GM18511 (cell line): Measurements from ENCODE around the gene SETDB2.
A peak's percentile ranks its signal among the peaks of the same experiment; 100 is the strongest.

Source experiments
- ATAC-seq: cut with Tn5 transposase; IDR thresholded peaks from one replicate; pipeline ENCODE4 v1.9.1; 2021; ENCODE audit warnings: mild to moderate bottlenecking, moderate library complexity; ENCODE audit not compliant: unreplicated experiment

Gene SETDB2, protein sequence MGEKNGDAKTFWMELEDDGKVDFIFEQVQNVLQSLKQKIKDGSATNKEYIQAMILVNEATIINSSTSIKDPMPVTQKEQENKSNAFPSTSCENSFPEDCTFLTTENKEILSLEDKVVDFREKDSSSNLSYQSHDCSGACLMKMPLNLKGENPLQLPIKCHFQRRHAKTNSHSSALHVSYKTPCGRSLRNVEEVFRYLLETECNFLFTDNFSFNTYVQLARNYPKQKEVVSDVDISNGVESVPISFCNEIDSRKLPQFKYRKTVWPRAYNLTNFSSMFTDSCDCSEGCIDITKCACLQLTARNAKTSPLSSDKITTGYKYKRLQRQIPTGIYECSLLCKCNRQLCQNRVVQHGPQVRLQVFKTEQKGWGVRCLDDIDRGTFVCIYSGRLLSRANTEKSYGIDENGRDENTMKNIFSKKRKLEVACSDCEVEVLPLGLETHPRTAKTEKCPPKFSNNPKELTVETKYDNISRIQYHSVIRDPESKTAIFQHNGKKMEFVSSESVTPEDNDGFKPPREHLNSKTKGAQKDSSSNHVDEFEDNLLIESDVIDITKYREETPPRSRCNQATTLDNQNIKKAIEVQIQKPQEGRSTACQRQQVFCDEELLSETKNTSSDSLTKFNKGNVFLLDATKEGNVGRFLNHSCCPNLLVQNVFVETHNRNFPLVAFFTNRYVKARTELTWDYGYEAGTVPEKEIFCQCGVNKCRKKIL

DNA sequence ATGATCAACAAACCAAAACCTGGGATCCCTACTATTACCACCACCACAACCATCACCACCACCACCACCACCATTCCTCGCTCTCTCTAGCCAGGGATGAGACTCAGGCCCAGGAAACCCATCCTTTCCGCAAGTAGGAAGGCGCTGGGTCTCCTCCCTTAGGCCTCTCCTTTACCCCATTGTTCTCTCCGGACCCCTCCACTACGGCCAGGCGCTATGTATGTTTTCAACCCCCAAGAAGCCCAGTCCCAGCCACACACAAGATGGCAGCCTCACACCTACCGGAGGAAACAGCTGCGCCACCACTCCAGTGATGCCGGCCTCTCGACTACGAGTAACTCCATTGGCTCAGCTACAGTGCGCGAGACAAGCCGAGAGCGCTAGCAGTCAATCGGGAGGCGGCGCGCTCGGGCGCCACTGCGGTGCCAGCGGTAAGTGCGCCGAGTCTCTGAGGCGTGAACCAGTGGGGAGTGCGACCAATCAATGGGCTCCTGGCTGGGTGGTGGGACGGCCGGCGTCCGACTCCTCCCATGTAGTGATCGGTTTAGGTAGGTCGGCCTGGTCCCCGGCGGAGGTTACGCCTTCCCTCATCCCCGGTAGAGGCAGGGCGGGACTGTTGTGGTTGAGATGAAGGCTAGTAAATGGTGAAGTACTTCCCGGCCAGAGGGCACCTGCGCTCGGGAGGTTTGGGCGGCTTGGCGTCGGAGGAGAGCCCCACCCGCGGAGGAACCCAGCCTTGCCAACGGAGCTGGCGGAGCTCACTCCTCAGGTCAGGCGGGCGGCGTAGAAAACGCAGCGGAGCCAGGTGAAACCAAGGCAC, at the start of gene SETDB2, which contains the start of gene CAB39L:
Gene SETDB2 (plus strand): TSS at position 571 of the 820 bp plus-strand sequence. CDS start 7,620 bp downstream, outside the sequence.
Gene CAB39L (minus strand): TSS at position 361 of the 820 bp plus-strand sequence. CDS start 61,154 bp downstream, outside the sequence.
- peak; percentile 95 for ATAC-seq

DNA sequence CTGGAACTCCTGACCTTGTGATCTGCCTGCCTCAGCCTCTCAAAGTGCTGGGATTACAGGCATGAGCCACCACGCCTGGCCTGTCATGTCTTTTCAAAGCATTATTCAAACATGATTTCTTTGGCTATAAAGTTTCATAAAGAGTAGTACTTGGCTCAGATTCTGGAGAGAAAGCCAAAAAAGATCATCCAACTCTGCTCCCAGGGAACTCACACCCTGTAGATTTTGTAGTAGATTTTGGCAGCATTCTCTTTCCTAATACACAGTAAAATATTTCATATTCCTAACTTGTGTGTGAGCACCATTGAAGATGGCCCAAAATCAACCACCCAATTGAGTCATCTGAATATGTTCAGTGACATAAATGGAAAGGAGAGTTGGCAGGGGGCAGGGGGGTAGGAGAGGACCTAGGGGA, 48.6 kb upstream of the SETDB2 start:
- ATAC-seq = no peak

DNA sequence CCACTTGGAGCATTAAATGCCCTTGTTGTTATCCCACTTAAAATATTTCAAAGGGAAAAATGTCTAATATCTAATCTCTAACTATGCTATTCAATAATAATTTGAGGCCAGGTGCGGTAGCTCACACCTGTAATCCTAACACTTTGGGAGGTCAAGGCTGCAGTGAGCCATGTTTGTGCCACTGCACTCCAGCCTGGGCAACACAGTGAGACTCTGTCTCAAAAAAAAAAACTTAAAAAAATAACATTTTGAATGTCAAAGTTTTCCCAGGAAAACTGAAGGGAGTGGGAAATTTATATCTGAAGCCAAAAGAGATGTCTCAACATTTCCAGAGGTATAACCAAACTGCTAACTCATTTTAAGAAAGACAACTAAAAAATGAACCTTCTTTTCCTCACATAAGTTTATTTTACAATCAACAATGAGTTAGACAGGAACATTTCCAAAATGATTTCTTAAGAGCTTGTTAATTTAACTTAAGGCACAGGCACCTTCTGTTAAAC, 48.1 kb upstream of the SETDB2 start:
- no peak for ATAC-seq

DNA sequence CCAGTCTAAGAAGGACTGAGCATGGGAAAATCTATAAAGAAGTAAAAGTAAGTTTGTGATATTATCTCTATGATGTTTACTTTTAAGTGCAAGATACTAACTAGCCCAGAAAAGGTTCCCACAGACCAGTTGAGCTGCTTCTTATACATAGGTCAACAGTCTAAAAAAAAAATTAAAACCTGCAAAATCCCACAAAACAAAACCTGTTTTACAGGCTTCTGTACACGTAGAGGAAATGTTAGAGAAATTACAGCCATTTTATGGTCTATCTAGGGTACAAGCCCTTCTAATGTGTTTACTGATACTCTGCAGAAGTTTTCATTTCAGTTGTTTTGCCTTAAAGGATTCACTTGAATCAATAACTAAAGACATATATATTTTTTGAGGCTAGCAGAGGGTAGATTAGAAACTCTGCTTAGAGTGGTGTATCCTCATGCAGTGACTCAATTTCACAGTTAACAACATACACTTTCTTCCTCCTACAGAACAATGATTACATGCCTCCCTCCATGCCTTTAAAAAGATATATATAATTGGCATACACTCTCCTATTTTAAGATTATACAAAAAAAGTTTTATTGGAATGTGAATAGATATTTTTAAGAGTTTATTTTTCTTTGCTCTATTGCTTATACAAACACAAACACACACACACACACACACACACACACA, 44.1 kb upstream of the SETDB2 start:
- no peak for ATAC-seq

DNA sequence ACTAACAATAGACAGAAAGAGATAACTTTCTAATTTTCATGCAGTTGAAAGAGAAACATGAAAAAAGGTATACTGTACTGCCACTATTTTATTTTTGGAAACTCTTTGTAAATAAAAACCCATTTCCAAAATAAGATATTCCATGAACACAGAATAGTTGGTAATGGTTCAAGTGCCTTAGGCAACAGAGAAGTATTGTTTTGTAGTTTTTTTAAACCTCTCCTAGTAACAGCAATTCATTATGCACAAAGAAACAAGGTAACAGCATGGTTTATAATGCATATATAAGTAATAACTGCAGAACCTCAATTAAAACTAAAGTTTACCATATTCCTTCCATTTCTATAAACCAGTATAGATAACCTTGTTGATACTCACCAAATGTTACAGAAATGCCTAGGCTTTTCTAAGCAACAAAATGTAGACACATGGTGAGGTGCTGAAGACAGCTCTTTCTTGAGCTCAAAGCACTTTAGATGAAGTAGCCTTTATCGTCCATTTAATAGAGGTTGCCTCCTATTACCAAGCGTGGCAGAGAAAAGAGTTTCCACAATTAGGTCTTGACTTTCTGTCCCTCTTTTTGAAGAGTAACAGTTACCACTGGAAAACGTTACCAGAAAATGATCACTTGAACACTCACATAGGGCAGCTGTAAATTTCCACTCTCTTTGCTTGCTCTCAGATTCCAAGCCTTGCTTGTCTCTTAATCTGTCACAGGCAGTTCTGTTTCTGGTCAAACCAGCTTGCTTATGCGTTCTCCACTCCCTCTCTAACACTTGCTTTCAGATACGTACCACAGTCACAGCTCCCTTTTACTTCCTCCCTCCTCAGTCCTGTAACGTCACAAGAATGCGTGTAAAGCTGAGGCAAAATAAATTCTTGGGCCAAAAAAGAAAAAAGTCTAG, 43.1 kb upstream of the SETDB2 start:
- no peak for ATAC-seq

DNA sequence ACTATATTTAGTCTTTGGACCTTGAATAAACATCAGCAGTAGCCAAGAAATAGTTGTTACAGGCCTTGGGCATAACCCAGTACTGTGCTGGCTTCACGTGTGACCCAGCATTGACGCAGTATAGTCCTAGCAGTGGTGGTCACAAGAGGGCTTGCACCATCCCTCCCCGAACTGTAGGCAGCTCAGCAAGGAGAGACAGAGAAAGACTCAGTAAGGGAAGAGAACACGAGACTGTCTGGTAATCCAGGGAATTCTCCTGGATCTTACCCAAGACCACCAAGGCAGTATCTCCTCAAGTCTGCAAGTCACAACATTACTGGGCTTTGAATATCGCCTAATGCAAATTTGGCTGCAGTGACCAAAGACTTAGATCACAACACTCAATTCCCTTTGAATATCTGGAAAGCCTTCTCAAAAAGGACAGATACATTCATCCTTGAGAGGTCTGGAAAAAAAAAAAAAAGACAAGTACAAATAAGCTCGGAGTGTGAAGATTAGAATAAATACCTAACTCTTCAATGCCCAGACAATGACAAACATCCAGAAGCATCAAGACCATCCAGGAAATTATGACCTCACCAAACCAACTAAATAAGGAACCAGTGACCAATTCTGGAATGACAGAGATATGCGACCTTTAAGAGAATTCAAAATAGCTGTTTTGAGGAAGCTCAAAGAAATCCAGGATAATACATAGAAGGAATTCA, 39.9 kb upstream of the SETDB2 start:
- no peak for ATAC-seq

DNA sequence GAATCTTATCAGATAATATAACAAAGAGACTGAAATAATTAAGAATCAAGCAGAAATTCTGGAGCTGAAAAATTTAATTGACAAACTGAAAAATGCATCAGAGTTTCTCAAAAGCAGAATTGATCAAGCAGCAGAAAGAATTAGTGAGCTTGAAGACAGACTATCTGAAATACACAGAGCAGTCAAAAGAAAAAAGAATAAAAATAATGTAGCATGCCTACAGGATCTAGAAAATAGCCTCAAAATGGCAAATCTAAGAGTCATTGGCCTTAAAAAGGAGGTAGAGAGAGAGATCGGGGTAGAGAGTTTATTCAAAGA, 39.4 kb upstream of the SETDB2 start:
- ATAC-seq = no peak

DNA sequence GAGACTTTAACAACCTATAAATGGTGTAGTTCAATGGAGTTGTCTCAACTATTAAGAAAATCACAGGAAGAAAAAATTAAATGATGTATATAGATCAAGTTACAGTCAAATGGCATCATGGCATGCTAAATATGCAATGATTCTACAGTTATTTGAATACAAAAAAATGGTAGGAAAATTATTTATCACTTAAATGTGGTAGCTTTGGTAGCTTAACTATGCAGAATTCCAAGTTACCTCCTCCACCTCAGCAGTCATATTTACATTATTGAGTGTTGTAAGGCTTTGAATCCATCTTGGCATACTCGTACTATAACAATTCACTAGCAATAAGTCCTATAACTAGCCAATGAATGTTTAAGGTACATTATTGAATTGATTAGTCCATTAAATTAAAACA, 37.0 kb upstream of the SETDB2 start:
- ATAC-seq = no peak

DNA sequence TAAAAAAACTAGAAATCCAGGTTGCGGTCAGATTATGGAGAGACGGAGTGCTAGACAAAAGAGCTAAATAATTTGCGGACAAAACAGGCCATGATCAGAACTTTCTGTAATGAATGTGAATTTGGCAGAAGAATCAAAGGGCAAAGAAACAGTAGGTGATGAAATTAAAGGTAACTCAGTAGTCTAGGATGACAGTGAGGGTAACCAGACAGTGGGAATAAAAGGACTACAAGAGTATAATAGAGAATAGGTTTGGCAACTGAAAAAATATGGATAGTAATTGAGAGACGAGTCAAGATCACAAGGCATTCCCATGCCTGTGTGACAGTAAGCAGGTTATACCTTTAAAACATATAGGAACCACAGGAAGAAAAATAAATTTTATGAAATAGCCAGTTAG, 36.1 kb upstream of the SETDB2 start:
- ATAC-seq = no peak

DNA sequence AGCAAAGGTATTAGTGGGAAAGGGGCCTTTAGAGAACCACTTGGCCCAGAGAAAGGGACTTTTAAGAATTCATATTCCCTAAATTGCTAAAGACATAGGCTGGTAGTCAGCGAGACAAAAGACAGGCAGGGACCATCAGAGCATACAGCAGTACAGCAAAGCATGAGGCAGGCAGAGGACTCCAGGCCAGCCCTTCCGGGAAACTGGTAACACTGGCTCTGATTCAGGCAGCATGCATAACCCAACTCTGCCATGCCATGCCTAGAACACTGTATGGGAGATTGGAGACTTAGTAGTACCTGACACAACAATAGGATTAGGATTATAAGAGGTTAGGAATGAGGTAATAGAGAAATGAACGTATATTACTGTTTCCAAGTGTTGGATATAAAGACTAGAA, 35.1 kb upstream of the SETDB2 start:
- ATAC-seq = no peak

DNA sequence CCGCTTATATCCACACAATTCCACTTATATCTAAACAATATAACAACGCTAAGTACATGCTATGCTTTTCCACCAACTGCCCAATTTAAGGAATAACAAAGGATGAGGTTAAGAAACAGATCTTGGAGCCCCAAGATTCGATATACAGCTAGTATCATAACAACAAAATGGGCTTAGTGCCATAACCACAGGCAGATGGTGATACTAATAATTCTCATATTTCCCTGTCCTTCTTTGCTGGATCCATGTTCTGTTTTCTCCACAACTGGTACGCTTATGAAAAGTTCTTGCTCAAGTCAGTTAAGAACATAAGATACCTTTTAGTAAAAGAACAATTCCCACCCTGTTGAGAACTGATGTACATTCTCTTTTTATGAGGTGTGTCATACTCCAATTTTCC, 34.1 kb upstream of the SETDB2 start:
- no peak for ATAC-seq

DNA sequence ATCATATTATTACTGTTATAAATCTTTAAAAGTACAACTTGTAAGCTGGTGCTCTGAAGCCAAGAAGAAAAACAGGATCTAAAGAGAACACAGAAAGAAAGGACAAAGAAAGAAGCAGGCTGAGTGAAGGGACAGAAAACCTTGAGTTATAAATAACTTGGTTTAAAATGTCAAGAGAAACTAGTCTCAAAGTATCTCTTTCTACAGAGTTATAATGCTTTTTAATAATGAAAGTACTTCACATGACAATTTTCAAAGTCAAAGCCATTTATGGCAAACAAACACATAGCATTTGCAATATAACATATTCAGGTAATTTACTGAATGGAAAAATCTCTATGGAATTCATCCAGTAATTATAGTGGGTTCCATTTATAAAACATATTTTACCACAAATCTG, 33.6 kb upstream of the SETDB2 start:
- ATAC-seq = no peak

DNA sequence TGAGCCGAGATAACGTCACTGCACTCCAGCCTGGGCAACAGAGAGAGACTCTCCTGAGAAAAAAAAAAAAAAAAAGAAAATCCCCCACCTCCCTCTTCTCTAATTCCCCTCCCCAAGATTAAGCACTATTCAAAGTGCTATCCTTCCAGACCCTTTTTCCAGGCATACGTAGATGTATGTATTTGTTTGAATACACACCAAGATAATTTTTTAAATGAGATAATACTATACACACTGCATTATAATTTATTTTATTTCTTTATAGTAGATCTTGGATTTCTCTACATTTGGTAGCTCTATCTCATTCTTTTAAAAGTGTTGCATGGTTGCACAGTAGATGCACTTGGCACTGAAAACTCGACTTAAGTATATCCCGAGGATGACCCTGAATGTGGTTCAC, 32.7 kb upstream of the SETDB2 start:
- no peak for ATAC-seq

DNA sequence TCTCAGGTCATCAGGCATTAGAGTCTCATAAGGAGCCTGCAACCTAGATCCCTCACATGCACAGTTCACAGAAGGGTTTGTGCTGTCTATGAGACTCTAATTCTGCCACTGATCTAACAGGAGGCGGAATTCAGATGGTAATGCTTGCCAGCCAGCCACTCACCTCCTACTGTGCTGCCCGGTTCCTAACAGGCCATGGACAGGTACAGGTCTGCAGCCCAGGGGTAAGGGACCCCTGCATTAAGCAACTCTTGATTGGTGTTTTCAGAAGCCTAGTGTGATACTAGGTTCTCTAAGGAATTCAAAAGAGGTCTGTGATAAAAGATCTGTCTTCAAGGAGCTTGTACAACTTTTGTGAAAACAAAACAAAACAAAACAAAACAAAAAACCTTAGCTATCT, 31.3 kb upstream of the SETDB2 start:
- ATAC-seq = no peak

DNA sequence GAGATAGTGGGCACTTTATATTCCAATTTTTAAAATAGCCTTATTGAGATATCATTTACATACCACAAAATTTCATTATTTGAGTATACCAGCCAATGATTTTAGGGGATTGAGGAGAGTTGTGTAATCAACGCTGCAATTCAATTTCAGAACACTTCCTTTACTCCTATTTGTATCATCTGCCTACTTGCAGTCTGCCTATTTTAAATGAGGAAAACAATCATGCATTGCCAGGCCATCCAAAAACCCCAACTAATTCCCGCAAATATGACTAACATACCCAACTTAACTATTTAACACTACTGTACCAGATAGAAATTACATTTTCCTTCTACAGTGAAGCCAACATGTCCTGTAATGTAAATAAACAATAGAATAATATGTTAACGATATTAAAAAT, 26.9 kb upstream of the SETDB2 start:
- no peak for ATAC-seq

DNA sequence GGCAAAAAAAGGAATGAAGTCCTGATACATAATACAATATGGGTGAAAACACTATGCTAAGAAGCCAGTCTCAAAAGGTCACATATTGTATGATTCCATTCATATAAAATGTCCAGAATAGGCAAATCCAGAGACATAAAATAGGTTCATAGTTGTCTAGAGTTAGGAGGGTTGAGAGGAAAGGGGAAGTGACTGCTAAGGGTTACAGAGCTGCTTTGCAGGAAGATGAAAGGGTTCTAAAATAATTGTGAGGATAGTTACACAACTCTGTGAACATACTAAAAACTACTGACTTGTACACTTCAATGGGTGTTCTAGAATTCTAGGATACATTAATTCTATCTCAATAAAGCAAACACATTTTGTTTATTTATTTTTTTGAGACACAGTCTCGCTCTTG, 25.9 kb upstream of the SETDB2 start:
- no peak for ATAC-seq

DNA sequence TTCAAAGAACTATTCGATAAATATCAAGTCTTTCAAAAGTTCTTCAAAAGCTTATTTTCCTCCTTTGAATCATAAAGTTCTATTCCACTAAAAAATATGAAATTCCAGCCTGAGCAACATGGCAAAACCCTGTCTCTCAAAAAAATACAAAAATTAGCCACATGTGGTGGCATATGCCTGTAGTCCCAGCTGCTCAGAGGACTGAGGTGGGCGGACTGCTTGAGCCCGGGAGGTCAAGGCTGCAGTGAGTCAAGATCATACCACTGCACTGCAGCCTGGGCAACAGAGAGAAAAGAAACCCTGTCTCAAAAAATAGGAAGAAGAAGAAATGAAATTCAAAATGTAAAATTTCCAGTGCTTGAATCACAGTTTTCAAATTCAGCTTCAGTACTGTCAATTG, 24.8 kb upstream of the SETDB2 start:
- no peak for ATAC-seq

DNA sequence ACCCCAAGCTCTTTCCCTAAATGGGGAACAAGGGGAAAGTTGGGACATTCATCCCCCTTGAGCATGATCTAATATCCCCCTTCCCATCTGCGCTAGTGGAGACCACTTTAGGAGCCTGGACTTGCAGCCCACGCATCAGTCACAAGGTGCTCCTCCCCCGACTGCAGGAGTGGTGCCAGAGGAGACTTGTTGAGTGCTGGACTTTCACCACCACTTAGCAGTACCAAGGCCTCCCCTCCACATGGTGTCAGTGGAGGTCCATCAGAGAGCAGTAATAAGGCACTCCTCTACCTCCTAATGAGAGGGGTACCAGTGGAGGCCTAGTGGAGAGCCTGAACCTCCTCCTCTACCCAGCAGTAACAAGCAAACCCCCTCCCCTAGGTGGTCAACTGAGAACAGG, 22.7 kb upstream of the SETDB2 start:
- ATAC-seq = peak; percentile 76

DNA sequence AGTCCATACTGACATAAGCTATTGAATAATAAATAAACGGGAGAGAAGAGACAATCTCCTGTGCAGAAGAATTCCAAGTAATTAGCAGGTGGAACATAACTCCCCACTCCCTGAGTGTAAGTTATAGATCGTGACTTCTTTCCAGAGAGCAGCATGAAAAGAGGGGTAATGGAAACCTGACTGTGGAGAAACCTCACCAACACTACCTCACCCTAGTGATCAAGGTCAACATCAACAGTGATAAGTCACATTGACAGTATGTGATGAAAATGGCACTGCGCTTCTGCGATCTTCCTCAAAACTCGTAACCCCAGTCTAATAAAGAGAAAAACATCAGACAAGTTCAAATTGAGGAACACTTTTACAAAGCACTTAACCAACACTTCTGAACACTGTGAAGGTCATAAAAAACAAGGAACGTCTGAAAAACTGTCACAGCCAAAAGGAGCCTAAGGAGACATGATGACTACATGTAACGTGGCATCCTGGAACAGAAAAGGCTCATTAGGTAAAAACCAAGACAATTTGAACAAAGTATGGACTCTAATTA, 20.0 kb upstream of the SETDB2 start:
- ATAC-seq = no peak
